Esophagus muscularis mucosa (tissue), 4 donors: ENCODE data around the gene ME1. TPM values are rescaled to one million over a fixed set of nuclear protein-coding genes. Genes with fewer than 3 reads are reported as not detected.
"Not testable (repeated sequence)": the region's sequence is repeated elsewhere in the genome, so short reads cannot be mapped to it uniquely, and the experiment has no call there.

Source experiments
- DNase-seq: peaks from one replicate; pipeline ENCODE4 v3.0.0-alpha.2; 2017; ENCODE audit errors: extremely low spot score
- H3K27ac ChIP-seq, 4 donors: fragments of 200-600 bp; sonication (generic); replicated peaks in 1 of 4; 1 replicate in 3 of 4; 2 replicates in 1 of 4; pipeline ENCODE4 v1.5.1; 2016 to 2019; ENCODE audit warnings: mild to moderate bottlenecking in 1 of 4
- H3K27me3 ChIP-seq, 4 donors: fragments of 200-600 bp; sonication (generic); one replicate each; pipeline versions ENCODE4 v1.5.1 to v1.6.0; 2016 to 2019
- H3K36me3 ChIP-seq, 4 donors: fragments of 200-600 bp; sonication (generic); one replicate each; pipeline ENCODE4 v1.5.1; 2016 to 2019
- H3K4me1 ChIP-seq, 4 donors: fragments of 200-600 bp; sonication (generic); one replicate each; pipeline ENCODE4 v1.5.1; 2016 to 2019
- H3K4me3 ChIP-seq, 4 donors: fragments of 200-600 bp; sonication (generic); 1 replicate in 2 of 4; 2 replicates in 2 of 4; pipeline ENCODE4 v1.5.1; 2016 to 2019; ENCODE audit warnings: mild to moderate bottlenecking in 4 of 4, moderate library complexity in 1 of 4
- H3K9me3 ChIP-seq, 4 donors: fragments of 200-600 bp; sonication (generic); 1 replicate in 3 of 4; 2 replicates in 1 of 4; pipeline ENCODE4 v1.5.1; 2016 to 2019
- EP300 ChIP-seq: sonication (generic); formaldehyde crosslinking; IDR thresholded peaks from one replicate; pipeline ENCODE4 v1.6.1; 2017; ENCODE audit warnings: antibody characterized with exemption
- POLR2A ChIP-seq: fragments of 450-650 bp; IDR thresholded peaks from one replicate; pipeline ENCODE4 v1.6.1; 2017; ENCODE audit warnings: antibody characterized with exemption, moderate library complexity, mild to moderate bottlenecking, low read depth
- POLR2AphosphoS5 ChIP-seq, 2 donors: sonication (generic); formaldehyde crosslinking; IDR thresholded peaks; one replicate each; pipeline ENCODE4 v1.6.1; 2017; ENCODE audit warnings: antibody characterized with exemption in 2 of 2
- WGBS: methylation state at CpG from one replicate; pipeline ENCODE4 v1.1.5; 2018; 5-methylcytosine and 5-hydroxymethylcytosine counted together
- intact Hi-C: fragments of 100-400 bp; cut with DNase I; formaldehyde crosslinking; loops from one replicate; pipeline ENCODE4 v1.15.1; 2023
- total RNA-seq, 4 donors: library from RNA; depleted of rRNA; stranded (reverse); fragments of >200 nt; gene quantifications; one replicate each; pipeline versions ENCODE4 v1.1.0 to v1.2.1, GENCODE V29; 2016
- TF ChIP-seq, protein P1 (sequence below), 3 experiments: fragments of 200-600 bp in 2 of 3; fragments of 450-650 bp in 1 of 3; sonication (generic) in 2 of 3; IDR thresholded peaks; one replicate each; pipeline ENCODE4 v1.5.1; 2017 to 2019; ENCODE audit warnings: antibody characterized with exemption in 3 of 3, mild to moderate bottlenecking in 2 of 3, moderate library complexity in 1 of 3

The ME1 gene
- total RNA-seq, 4 donors from 2014 or later: 15.6 to 25.7 (median 19.3) TPM

DNA sequence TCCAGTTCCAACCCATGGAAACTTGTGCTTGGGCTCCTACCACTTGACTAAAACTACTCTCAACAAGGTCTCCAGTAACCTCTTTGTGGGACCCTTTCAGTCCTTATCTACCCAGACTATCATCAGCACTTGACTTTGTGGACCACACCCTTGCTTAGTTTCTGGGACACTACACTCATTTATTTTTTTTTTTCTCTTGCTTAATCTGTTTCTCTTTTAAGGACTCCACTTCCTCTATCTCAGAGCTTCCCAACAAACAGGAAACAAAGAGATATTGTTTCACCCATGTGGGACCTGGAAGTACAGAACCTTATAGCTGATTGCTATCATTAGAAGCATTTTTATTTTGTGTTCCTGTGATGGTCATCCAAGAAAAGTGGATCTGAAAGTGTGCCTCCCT lies 28.8 kb upstream of the ME1 start:
- H3K27ac ChIP-seq: no peak overlapping the region
- TF ChIP-seq POLR2AphosphoS5 (IDR thresholded peaks at IDR 0.05): no peak
- no peak for TF ChIP-seq POLR2A
- no peak for TF ChIP-seq EP300
- TF ChIP-seq, protein P1, sequence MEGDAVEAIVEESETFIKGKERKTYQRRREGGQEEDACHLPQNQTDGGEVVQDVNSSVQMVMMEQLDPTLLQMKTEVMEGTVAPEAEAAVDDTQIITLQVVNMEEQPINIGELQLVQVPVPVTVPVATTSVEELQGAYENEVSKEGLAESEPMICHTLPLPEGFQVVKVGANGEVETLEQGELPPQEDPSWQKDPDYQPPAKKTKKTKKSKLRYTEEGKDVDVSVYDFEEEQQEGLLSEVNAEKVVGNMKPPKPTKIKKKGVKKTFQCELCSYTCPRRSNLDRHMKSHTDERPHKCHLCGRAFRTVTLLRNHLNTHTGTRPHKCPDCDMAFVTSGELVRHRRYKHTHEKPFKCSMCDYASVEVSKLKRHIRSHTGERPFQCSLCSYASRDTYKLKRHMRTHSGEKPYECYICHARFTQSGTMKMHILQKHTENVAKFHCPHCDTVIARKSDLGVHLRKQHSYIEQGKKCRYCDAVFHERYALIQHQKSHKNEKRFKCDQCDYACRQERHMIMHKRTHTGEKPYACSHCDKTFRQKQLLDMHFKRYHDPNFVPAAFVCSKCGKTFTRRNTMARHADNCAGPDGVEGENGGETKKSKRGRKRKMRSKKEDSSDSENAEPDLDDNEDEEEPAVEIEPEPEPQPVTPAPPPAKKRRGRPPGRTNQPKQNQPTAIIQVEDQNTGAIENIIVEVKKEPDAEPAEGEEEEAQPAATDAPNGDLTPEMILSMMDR (IDR thresholded peaks at IDR 0.05): no peak
- intact Hi-C loops: no loop called here

DNA sequence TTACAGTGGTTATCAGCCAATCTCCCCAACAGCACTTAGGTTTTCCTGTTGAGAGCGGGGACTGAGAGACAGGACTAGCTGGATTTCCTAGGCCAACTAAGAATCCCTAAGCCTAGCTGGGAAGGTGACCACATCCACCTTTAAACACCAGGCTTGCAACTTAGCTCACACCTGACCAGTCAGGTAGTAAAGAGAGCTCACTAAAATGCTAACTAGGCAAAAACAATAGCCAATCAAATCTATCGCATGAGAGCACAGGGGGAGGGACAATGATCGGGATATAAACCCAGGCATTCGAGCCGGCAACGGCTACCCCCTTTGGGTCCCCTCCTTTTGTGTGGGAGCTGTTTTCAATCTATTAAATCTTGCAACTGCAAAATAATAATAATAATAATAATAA lies 19.2 kb upstream of the ME1 start:
- DNase-seq, H3K4me1 ChIP-seq, intact Hi-C loops, H3K36me3 ChIP-seq, H3K4me3 ChIP-seq, H3K27me3 ChIP-seq, H3K27ac ChIP-seq, H3K9me3 ChIP-seq: not testable (repeated sequence)
- WGBS: 96% methylated on average over 6 of the region's 6 CpGs

More for the DNA sequence above, 28.8 kb upstream of the ME1 start:
- Histone ChIP-seq H3K9me3 (no peaks in the 10 kb centered on the region), H3K4me1 (no peaks in the 10 kb centered on the region), H3K36me3 (no peaks in the 10 kb centered on the region), H3K27me3 (no peaks in the 10 kb centered on the region), H3K4me3 (no peak overlapping the region)
- DNase-seq: no peak

DNA sequence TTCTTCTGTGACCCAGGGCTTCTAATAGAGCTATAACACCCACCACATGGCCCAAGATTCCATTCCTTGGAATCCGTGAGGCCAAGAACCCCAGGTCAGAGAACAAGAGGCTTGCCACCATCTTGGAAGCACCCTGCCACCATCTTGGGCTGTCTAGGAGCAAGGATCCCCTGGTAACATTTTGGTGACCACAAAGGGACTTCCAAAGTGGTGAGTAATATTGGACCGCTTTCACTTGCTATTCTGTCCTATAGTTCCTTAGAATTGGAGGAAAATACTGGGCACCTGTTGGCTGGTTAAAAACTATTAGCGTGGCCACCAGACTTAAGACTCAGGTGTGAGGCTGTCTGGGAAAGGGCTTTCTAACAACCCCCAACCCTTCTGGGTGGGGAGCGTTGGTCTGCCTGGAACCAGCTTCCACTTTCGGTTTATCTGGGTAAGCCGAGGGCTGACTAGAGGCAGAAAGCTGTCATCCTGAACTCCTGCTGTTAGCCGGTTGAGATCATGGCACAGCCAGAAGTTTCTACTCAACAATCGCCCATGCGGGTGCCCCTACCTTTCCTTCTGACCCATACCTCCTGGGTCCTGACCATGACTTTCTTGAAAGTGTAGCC lies 13.3 kb upstream of the ME1 start:
- H3K36me3 ChIP-seq, H3K27me3 ChIP-seq, DNase-seq, intact Hi-C loops, H3K4me1 ChIP-seq, H3K4me3 ChIP-seq, H3K27ac ChIP-seq, H3K9me3 ChIP-seq: not testable (repeated sequence)
- 96% methylated on average over 9 of the region's 9 CpGs for WGBS

DNA sequence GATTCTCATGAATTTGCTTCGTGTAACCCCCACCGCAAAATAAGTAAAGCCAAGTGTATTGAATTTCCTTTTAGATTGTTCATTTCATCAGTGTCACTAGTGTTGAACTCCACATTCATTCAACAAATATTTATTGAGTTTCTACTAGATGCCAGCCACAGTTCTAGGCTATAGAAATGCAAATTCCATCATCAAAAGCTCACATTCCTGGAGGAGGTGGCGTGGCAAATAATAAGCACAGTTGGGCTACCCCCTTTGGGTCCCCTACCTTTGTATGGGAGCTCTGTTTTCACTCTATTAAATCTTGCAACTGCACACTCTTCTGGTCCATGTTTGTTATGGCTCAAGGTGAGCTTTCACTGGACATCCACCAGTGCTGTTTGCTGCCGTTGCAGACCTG lies 12.7 kb upstream of the ME1 start:
- H3K4me3 ChIP-seq: no peak overlapping the region
- no peak overlapping the region for H3K27ac ChIP-seq
- no peak for DNase-seq
- no peaks in the 10 kb centered on the region for H3K4me1 ChIP-seq
- WGBS: 86% methylated on average over 4 of the region's 4 CpGs
- H3K36me3 ChIP-seq: no peaks in the 10 kb centered on the region
- TF ChIP-seq POLR2A: no peak
- no peak for TF ChIP-seq POLR2AphosphoS5 (IDR thresholded peaks at IDR 0.05)
- no peak for TF ChIP-seq EP300
- TF ChIP-seq, protein P1 (IDR thresholded peaks at IDR 0.05): no peak
- H3K9me3 ChIP-seq: no peaks in the 10 kb centered on the region
- intact Hi-C loops: no loop called here
- no peaks in the 10 kb centered on the region for H3K27me3 ChIP-seq

DNA sequence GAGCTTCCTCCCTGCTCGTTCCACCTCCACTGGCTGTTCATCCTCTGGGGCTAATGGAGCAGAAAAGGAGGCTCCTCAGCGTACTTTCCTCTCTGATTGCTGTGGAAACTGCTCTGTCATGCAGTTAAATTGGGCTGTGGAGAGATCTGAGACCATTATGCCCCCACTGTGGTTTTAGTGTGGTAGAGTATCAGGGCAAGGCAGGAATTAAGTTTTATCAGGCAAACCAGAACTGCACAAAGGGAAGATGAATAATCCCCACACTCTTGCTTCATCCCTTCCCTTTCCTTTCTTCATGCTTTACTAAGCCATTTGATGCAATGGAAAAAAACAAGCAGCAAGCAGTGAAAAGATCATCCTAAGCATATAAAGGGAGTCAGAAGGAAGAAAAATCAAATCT lies 11.9 kb upstream of the ME1 start:
- 73% methylated on average over 2 of the region's 2 CpGs for WGBS
- no peak for DNase-seq
- H3K36me3 ChIP-seq: no peaks in the 10 kb centered on the region
- intact Hi-C loops: no loop called here
- no peaks in the 10 kb centered on the region for H3K27me3 ChIP-seq
- H3K27ac ChIP-seq: no peak overlapping the region
- H3K4me3 ChIP-seq: no peak overlapping the region
- no peaks in the 10 kb centered on the region for H3K9me3 ChIP-seq
- TF ChIP-seq, protein P1 (IDR thresholded peaks at IDR 0.05): no peak
- no peak for TF ChIP-seq POLR2A
- TF ChIP-seq POLR2AphosphoS5 (IDR thresholded peaks at IDR 0.05): no peak
- TF ChIP-seq EP300: no peak
- H3K4me1 ChIP-seq: no peaks in the 10 kb centered on the region

DNA sequence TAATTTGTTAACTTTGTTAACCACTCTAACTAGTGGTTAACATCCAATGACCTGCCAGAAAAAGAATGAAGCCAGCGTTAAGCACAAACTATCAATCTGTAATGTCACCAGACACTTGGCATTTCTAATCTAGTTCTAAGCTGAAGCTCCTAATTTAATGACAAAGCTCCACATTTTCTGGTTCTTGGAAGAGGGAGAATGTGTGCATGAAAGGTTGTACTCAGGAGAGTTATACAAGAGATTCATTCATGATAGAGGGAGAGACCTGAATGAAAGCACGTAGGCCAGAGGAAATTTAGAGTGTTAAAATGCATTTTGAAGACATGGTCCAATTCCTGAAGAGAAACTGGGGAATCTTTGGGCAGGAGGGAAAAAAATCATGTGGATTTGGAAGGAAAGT lies 8.3 kb upstream of the ME1 start:
- no peaks in the 10 kb centered on the region for H3K27me3 ChIP-seq
- no peak overlapping the region for H3K4me3 ChIP-seq
- H3K4me1 ChIP-seq: peaks cover 0 to 3% (median 0%) of the 10 kb centered on the region in 4 donors
- intact Hi-C loops: no loop called here
- no peaks in the 10 kb centered on the region for H3K9me3 ChIP-seq
- no peaks in the 10 kb centered on the region for H3K36me3 ChIP-seq
- no peak overlapping the region for H3K27ac ChIP-seq
- no peak for DNase-seq
- 69% methylated on average over 2 of the region's 2 CpGs for WGBS
- no peak for TF ChIP-seq EP300
- no peak for TF ChIP-seq POLR2AphosphoS5 (IDR thresholded peaks at IDR 0.05)
- TF ChIP-seq, protein P1 (IDR thresholded peaks at IDR 0.05): no peak
- no peak for TF ChIP-seq POLR2A
